Midbrain (tissue), 1 donor: ENCODE data around the gene NEK9.
"Not testable (repeated sequence)": the region's sequence is repeated elsewhere in the genome, so short reads cannot be mapped to it uniquely, and the experiment has no call there.

Source experiments
- DNase-seq: peaks from one replicate; lab custom pipeline; 2025; lab: John Stamatoyannopoulos, UW

The NEK9 gene

DNA sequence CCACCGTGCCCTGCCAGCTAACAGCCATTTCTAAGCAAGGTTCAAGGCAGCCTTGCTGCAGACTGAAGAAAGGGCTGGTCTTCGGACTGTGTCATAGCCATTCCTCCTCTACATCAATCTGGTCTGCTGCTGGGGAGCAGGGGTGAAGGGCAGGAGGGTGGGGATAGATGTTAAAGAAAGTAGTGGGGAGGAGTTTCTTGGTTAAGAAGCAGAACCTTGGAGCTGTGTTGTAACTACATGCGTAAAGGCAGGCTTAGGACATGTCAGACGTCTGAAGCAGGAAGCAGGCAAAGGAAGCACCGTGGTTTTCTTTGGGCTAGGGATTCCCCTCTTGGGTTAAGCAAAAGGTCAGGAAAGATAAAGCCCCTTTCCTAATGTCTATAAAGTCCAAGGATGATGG lies 18.1 kb upstream of the NEK9 start:
- DNase-seq: peak; percentile 21

- no peak for DNase-seq
Measured at GRCh38 chr14:75143761-75144527, 17.1 kb upstream of the NEK9 start.

DNA sequence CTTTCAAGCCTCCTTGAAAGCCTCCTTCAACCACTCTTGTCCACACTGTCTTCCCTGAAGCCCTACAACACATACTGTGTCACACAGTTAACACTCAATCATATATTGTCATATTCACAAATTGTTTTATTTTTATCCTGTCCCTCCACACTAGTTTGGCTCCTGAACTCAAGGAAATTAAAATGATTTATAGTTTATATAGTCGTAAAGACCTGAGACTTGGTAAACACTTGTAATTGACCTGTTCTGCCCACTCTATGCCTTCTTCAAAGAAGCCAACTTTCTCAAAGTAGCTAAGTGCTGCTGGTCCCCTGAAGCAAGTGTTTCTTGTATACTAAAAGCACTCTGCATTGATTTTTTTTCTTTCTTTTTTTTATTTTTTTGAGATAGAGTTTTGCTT lies 15.6 kb upstream of the NEK9 start:
- no peak for DNase-seq

- no peak for DNase-seq
Measured at GRCh38 chr14:75141967-75142366, 15.1 kb upstream of the NEK9 start.

GRCh38 chr14:75141062-75141461 lies 14.2 kb upstream of the NEK9 start:
- DNase-seq: no peak

GRCh38 chr14:75140620-75141019 lies 13.8 kb upstream of the NEK9 start:
- DNase-seq: no peak

DNA sequence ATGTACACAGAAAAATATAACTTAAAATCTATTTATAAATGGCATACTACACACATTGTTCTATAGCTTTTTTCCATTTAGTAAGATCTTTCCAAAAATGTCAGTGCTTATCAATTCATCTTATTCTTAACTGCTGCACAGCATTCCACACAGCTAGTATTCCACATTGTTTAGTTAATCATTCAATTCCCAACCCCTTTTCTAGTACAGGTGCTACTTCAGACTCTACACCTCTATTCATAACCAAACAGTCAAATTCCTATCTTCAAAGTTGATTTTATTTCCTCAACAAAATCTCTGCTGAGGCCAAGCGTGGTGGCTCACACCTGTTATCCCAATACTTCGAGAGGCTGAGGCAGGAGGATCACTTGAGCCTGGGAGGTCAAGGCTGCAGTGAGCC lies 12.3 kb upstream of the NEK9 start:
- DNase-seq: no peak

DNA sequence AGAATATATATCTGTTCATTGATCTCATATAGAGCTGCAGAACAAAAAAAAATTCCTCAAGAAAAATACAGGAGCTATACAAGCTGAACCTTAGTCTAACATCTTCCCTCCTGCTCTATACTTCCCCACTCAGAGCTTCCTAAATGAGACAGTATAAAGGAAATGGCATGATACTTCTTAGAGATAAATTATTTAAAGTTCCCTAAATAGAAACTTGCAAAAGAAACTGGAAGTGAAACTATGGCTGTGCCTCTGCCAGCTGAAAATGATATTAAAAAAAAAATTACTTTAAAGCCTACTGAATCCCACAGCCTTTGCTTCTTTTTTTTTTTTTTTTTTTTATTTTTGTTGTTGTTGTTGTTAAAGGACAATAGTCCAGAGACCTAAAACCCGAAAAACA lies 11.6 kb upstream of the NEK9 start:
- DNase-seq: no peak

GRCh38 chr14:75134644-75135043 lies 7.8 kb upstream of the NEK9 start:
- no peak for DNase-seq

DNA sequence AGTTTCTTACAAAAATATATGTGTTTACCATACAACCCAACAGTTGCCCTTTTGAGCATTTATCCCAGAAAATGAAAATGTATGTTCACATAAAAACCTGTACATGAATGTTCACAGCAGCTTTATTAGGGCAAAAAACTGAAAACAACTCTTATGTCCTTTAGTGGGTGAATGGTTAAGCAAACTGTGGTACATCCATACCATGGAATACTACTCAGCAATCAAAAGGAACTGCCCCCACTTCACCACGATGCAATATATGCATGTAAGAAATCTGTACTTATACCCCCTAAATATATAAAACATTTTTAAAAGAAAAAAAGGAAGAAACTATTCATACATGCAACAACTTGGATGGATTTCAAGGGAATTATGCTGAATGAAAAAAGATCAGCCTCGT lies 6.7 kb upstream of the NEK9 start:
- no peak for DNase-seq

DNA sequence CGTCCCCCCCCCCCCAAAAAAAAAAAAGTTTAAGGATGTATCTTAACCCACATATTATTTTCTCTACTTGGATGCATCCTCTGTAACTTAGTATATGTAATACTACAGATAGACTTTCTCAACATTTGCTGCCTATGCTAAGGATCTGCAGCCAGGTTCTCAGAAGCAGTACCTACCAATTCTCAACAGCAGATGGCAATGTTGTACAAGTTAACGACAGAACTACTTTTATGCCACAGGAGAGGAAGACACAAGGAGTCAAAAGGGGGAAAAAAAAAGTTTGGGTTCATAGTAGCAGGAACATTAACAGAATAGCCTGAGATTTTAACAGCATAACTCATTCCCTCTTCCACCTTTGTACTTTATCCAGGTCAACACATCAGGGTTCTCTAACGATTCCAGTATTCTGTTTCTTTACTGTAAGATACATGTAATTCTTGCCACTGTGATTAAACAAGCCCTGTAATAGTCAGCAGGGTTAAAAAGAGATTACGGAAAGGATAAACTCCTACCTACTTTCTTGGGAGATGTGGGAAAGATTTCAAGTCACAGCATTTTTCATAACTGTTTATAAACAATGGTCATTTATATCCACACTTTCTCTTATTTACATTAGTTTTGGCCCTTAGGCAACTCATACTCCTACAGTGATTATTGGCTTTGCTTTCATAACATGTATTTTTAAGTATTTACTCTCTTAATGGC lies 5.7 kb upstream of the NEK9 start:
- peak; percentile 86 for DNase-seq

DNA sequence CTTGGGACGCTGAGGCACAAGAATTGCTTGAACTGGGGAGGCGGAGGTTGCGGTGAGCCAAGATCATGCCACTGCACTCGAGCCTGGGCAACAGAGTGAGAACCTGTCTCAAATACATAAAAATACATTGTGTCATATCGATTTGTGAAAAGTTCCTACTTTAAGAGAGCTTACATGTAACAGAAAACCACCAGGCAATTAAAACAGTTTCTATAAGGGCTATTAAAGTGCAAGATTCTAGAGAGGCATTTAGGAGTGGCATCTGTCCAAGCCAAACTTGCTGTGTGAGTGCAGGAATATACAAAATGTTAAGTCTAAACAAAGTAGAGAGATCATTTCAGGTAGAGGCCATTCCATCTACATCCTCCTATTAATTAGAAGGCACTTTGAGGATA lies 1.7 kb upstream of the NEK9 start:
- no peak for DNase-seq

DNA sequence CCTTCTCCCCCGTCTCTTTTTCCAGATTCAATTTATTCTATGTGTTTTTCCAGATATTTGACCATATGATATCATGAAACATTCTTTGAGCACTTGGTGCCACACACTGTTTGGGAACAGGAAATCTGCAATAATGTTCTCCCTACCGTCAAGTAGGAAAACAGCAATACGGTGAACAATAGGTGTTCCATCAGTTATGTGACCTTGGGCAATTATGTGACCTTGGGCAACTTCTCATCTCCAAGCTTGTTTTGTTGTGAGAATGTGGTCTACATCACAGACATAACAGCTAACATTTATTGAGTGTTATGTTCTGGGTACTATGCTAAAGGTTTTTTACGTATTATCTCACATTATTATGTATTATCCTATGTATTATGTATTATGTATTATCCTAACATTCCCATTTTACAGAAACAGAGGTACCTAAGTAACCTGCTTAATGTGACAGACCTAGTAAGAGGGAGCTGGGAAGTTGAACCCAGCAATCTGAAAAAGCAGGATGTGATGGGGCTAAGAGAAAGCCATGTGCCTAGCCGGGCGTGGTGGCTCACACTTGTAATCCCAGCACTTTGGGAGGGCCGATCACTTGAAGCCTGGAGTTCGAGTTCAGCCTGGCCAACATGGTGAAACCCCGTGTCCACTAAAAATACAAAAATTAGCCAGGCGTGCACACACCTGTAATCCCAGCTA lies 1.2 kb upstream of the NEK9 start:
- DNase-seq: no peak

DNA sequence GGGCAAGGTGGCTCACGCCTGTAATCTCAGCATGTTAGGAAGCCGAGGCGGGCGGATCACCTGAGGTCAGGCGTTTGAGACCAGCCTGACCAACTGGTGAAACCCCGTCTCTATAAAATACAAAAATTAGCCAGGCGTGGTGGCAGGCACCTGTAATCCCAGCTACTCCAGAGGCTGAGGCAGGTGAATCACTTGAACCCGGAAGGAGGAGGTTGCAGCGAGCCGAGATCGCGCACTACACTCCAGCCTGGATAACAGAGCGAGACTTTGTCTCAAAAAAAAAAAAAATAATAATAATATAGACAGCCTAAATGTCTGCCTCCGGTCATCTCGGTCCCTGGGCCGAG lies 599 bp upstream of the NEK9 start:
- DNase-seq: not testable (repeated sequence)

- DNase-seq: no peak
Measured at GRCh38 chr14:75126121-75126544, 715 bp downstream of the NEK9 start.

GRCh38 chr14:75125617-75126016 lies 1.2 kb downstream of the NEK9 start:
- DNase-seq: no peak

- no peak for DNase-seq
Measured at GRCh38 chr14:75123991-75124390, 2.9 kb downstream of the NEK9 start.

DNA sequence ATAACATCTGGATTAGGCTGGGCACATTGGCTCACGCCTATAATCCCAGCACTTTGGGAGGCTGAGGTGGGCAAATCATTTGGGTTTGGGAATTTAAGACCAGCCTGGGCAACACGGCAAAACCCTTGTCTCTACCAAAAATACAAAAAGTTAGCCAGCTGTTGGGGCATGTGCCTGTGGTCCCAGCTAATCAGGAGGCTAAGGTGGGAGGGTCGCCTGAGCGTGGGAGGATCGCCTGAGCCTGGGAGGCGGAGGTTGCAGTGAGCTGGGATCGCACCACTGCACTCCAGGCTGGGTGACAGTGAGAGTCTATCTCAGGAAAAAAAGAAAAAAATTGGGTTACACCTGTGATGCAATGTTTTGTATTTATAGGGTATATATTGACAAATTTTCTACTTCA lies 5.3 kb downstream of the NEK9 start:
- no peak for DNase-seq

DNA sequence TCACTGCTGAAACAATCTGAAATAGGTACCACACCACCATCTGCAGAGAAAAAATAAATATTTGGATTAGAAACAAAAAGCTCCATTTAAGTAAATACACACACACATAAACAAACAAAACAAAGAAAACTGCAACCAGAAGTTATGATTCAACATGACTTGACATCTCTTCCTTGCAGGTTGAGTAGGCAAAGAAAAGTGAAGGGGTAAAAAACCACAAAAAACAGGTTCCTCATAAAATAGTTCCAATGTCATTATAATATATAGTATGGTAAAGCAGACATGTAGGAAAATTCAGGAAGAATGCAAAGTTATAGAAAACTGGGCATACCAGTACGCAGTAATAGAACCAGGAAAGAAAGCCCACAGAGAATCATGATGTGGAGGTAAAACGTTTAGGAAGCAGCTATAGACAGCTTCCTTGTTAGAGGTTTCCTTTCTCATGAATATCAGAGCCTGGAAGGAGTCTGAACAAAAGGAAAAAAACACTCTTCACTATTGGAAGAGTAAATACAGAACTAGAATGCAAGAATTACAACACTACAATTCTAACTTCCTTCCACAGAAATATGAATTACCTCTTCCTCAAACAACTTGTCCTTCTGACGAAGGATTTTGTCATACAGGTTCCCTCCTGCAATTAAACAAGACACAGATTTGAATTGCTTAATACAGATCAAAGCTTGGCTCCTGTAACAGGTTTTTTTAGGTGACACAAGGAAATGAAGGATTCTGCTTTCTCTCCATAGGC lies 6.1 kb downstream of the NEK9 start:
- no peak for DNase-seq

DNA sequence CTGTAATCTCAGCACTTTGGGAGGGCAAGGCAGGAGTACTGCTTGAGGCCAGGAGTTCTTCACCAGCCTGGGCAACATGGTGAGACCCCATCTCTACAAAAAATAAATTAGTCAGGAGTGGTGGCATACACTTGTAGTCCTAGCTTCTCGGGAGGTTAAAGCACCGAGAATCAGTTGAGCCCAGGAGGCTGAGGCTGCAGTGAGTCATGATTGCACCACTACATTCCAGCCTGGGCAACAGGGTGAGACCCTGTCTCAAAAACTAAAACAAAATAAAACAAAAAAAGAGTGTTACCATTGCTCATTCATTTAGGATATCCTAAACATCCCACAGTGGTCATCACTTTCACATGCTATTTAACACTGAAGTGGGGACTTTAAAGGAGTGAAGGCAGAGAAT lies 7.8 kb downstream of the NEK9 start:
- DNase-seq: no peak

- no peak for DNase-seq
Measured at GRCh38 chr14:75113932-75114539, 12.8 kb downstream of the NEK9 start.

DNA sequence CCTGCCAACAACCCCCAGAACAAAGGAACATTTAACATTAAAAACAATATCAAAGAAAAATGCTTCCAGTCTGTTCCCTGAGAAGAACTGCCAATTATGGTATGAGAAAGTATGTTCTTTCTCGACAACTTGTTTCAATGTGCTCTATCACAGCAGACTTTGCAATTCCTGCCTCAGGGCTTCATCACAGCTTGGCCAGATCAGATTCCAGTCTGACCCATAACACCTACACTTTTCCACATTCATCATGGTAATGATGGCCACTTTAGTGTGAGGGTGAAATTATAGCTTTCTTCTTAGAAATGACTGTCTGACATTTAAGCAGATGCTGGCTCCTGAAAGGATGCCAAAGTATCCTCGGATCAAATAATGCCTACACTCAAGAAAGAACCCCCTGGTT lies 17.0 kb downstream of the NEK9 start:
- DNase-seq: no peak
